Astrocyte of the spinal cord (primary cell): Measurements from ENCODE around the gene E2F7.

Source experiments
- DNase-seq: peaks from one replicate; pipeline ENCODE4 v3.0.0; 2011; ENCODE audit warnings: low read depth, low spot score
- H3K4me3 ChIP-seq: 2 replicates; pipeline ENCODE4 v1.5.1; 2011; ENCODE audit warnings: low read depth, mild to moderate bottlenecking, low read length, moderate library complexity
- CTCF ChIP-seq: IDR thresholded peaks from 2 replicates; pipeline ENCODE4 v1.5.1; 2012; ENCODE audit warnings: low read depth, mild to moderate bottlenecking, low read length, inconsistent platforms
- in situ Hi-C: cut with HindIII; loops from 2 replicates; pipeline ENCODE4 v1.10.0; 2017; ENCODE audit warnings: low sequenced_read_pairs

The E2F7 gene

GRCh38 chr12:77010691-77011548, 54.4 kb downstream of the E2F7 start:
- peak; percentile 80 for DNase-seq
- in situ Hi-C loops, result no loop called here
- H3K4me3 ChIP-seq, result no peak overlapping the region
- TF ChIP-seq CTCF, result peak; percentile 99

GRCh38 chr12:77007476-77007875, 57.9 kb downstream of the E2F7 start:
- no peak for DNase-seq
- H3K4me3 ChIP-seq, result no peak overlapping the region
- in situ Hi-C loops, result no loop called here
- TF ChIP-seq CTCF, result no peak

- in situ Hi-C loops, result no loop called here
- no peak overlapping the region for H3K4me3 ChIP-seq
- TF ChIP-seq CTCF, result no peak
- DNase-seq, result no peak
Observed at GRCh38 chr12:77005611-77006098, 59.7 kb downstream of the E2F7 start.

GRCh38 chr12:77003914-77004313, 61.5 kb downstream of the E2F7 start:
- no peak for TF ChIP-seq CTCF
- no peak for DNase-seq
- in situ Hi-C loops, result no loop called here
- H3K4me3 ChIP-seq, result no peak overlapping the region

GRCh38 chr12:77003246-77003645, 62.1 kb downstream of the E2F7 start:
- peak; percentile 4 for DNase-seq
- in situ Hi-C loops, result no loop called here
- no peak overlapping the region for H3K4me3 ChIP-seq
- TF ChIP-seq CTCF, result no peak

- no peak for TF ChIP-seq CTCF
- in situ Hi-C loops, result no loop called here
Observed at GRCh38 chr12:77002382-77002781, 63.0 kb downstream of the E2F7 start.

More at GRCh38 chr12:77002382-77002781, 63.0 kb downstream of the E2F7 start:
- H3K4me3 ChIP-seq, result no peak overlapping the region
- DNase-seq, result no peak
